HUES64 (cell line): ENCODE data around the gene HAO2.
"Not testable (repeated sequence)": the region's sequence is repeated elsewhere in the genome, so short reads cannot be mapped to it uniquely, and the experiment has no call there.

Source experiments
- H3K27ac ChIP-seq: 2 replicates; pipeline ENCODE4 v1.7.0; 2013; ENCODE audit warnings: low read depth, low read length, inconsistent platforms
- H3K27me3 ChIP-seq: 2 replicates; pipeline ENCODE4 v1.6.1; 2013; ENCODE audit warnings: mild to moderate bottlenecking, low read length; ENCODE audit not compliant: insufficient read depth
- H3K36me3 ChIP-seq: 2 replicates; pipeline ENCODE4 v1.6.1; 2013; ENCODE audit warnings: mild to moderate bottlenecking, low read length; ENCODE audit not compliant: insufficient read depth
- H3K4me1 ChIP-seq: 2 replicates; pipeline ENCODE4 v1.6.1; 2013; ENCODE audit warnings: mild to moderate bottlenecking, low read length, moderate library complexity; ENCODE audit not compliant: insufficient read depth
- H3K4me3 ChIP-seq: 2 replicates; pipeline ENCODE4 v1.5.1; 2013; ENCODE audit warnings: mild to moderate bottlenecking, low read length, moderate library complexity
- H3K9ac ChIP-seq: 2 replicates; pipeline ENCODE4 v1.6.1; 2013; ENCODE audit warnings: mild to moderate bottlenecking, low read depth, low read length
- H3K9me3 ChIP-seq: 2 replicates; pipeline ENCODE4 v1.6.1; 2013; ENCODE audit warnings: low read depth, low read length; ENCODE audit not compliant: insufficient read depth
- WGBS: fragments of 150-250, 120-280 bp; methylation state at CpG from one replicate; pipeline ENCODE4 v1.1.7; 2013; ENCODE audit warnings: missing lambda C conversion rate; 5-methylcytosine and 5-hydroxymethylcytosine counted together

HAO2 gene

DNA sequence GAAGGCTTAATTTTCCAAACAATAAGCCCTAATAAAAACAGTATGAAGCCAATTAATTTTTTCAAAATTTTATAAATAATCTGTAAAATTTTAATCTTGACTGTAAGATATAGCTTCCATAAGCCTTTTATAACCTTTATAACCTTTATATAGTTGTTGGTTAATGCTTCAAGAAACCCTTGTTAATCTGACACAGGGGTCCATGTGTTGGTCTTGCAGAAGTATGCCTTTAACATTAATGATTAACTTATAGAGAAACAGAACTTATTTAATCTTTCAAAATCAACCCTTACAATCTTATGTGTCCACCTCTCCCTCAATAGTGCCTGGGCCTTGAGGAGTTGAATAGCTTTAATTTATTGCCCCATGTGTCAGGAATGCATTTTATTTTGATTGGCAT, 23.2 kb upstream of the HAO2 start:
- Histone ChIP-seq H3K27me3 (no peaks in the 10 kb centered on the region), H3K9ac (no peak overlapping the region), H3K4me1 (peaks cover 46% of the 10 kb centered on the region), H3K9me3 (peaks cover 22% of the 10 kb centered on the region), H3K27ac (no peak overlapping the region), H3K36me3 (no peaks in the 10 kb centered on the region), H3K4me3 (no peak overlapping the region)

DNA sequence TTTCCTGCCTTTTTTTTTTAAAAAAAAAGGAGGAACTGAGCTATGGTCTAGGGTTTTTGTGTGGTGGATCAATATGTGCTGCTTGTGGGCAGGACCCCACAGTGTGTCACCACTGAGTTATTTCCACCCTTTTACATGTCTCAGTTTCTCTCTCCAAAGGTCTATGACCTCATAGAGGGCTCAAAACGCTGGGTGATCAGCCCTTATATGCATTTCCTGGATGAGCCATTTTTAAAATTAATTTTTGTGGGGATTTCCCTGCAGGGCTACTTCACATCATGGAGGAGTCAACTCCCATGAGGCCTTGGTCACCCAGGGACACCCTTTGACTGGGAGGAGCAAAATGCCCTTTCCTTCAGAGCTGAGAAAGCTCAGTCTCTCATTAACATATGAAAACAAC, 20.7 kb upstream of the HAO2 start:
- peaks cover 22% of the 10 kb centered on the region for H3K4me1 ChIP-seq
- WGBS = 62% methylated on average over 1 of the region's 1 CpG
- peaks cover 22% of the 10 kb centered on the region for H3K9me3 ChIP-seq
- H3K36me3 ChIP-seq = no peaks in the 10 kb centered on the region
- no peak overlapping the region for H3K27ac ChIP-seq
- H3K27me3 ChIP-seq = no peaks in the 10 kb centered on the region
- H3K4me3 ChIP-seq = no peak overlapping the region
- no peak overlapping the region for H3K9ac ChIP-seq

DNA sequence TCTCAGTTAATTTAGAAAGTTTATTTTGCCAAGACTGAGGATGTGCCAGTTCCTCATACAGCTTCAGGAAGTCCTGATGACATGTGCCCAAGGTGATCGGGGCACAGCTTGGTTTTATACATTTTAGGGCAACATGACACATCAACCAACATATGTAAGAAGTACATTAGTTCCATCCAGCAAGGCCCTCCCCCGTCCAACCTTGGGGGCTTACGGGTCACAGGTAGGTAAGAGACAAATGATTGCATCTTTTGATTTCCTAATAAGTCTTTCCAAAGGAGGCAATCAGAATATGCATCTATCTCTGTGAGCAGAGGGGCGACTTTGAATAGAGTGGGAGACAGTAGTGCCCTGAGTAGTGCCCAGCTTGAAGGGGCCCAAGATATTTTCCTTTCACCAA, 19.6 kb upstream of the HAO2 start:
- H3K9me3 ChIP-seq = peaks cover 20% of the 10 kb centered on the region
- peaks cover 15% of the 10 kb centered on the region for H3K4me1 ChIP-seq
- no peak overlapping the region for H3K4me3 ChIP-seq
- 94% methylated on average over 4 of the region's 4 CpGs for WGBS
- no peaks in the 10 kb centered on the region for H3K27me3 ChIP-seq
- H3K27ac ChIP-seq = no peak overlapping the region
- no peaks in the 10 kb centered on the region for H3K36me3 ChIP-seq
- no peak overlapping the region for H3K9ac ChIP-seq

DNA sequence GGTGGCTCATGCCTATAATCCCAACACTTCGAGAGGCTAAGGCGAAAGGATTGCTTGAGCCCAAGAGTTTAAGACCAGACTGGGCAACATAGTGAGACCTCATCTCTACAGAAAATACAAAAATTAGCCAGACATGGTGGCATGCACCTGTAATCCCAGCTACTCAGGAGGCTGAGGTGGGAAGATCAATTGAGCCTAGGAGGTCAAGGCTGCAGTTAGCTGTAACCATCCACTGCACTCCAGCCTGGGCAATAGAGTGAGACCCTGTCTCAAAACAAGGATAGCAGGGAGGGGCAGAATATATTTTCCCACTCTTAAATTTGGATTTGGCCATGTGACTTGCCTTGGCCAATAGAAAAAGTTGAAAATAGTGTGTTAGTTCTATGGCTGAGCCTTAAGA, 17.7 kb upstream of the HAO2 start:
- H3K4me1 ChIP-seq = peaks cover 20% of the 10 kb centered on the region
- not testable (repeated sequence) for H3K9ac ChIP-seq, H3K9me3 ChIP-seq, H3K27me3 ChIP-seq, H3K36me3 ChIP-seq, H3K4me3 ChIP-seq, H3K27ac ChIP-seq
- 95% methylated on average over 2 of the region's 2 CpGs for WGBS

DNA sequence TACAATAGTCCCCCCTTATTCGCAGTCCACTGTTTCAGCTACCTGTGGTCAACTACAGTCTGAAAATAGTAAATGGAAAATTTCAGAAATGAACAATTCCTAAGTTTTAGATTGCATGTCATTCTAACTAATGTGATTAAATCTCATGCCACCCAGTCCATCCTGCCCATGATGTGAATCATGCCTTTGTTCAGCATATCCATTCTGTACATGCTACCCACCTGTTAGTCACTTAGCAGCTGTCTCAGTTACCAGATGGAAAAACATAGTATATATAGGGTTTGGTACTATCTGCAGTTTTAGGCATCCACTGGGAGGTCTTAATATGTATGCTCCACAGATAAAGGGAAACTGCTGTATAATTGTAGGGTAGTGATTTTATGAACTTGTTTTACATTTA, 16.6 kb upstream of the HAO2 start:
- Histone ChIP-seq H3K36me3 (no peaks in the 10 kb centered on the region), H3K9me3 (peaks cover 5% of the 10 kb centered on the region; the same call in 1 of the 2 replicates), H3K27ac (no peak overlapping the region), H3K4me1 (peaks cover 14% of the 10 kb centered on the region; the same call in 1 of the 2 replicates), H3K9ac (no peak overlapping the region), H3K4me3 (no peak overlapping the region), H3K27me3 (no peaks in the 10 kb centered on the region)
- 100% methylated on average over 1 of the region's 1 CpG for WGBS

DNA sequence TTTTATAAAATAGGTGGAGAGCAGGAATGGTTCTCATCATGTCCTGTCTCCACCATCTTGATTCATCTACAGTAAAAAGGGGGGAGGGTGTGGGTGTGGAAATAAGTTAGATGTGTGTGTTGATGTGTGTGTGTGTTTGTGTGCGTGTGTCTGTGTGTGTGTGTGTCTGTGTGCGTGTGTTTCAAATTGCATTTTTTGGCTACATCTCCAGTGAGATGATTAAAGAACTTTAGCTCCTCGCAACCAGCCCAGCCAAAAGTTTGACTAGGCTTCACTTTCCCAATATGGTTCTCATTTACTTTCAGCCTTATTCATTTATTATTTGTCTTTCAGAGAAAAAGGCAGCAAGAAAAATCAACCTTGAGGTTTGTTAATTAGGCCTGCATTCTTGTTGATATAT, 14.7 kb upstream of the HAO2 start:
- Histone ChIP-seq H3K36me3 (no peaks in the 10 kb centered on the region), H3K9ac (no peak overlapping the region), H3K27ac (no peak overlapping the region), H3K27me3 (no peaks in the 10 kb centered on the region), H3K4me1 (0 out of 2 replicates have a peak, but pooled peaks cover 6% of the 10 kb centered on the region), H3K4me3 (no peak overlapping the region), H3K9me3 (peaks cover 5% of the 10 kb centered on the region; the same call in 1 of the 2 replicates)
- 97% methylated on average over 3 of the region's 3 CpGs for WGBS

DNA sequence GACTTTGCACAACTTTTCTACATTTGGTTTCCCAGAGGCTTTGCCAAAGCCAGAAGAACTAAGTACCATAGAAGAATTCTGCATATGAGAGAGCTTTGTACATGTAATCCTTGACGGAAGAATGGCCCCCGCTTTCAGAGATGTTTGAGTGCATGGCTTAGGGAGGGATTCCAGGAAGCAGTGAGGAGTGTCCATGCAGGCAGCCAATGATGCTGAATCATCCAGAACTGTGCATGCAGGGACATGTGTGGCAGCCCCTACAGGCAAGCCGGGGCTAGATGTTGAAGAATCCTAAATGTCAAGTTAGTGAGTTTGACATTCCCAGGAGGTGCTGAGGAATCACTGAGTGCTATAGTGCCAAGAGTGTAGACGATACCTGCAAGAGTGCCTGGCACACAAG, 9.9 kb upstream of the HAO2 start:
- peaks cover 12% of the 10 kb centered on the region; the same call in 1 of the 2 replicates for H3K4me1 ChIP-seq
- no peak overlapping the region for H3K4me3 ChIP-seq
- 90% methylated on average over 4 of the region's 4 CpGs for WGBS
- no peaks in the 10 kb centered on the region for H3K36me3 ChIP-seq
- peaks cover 5% of the 10 kb centered on the region; the same call in 1 of the 2 replicates for H3K9me3 ChIP-seq
- no peak overlapping the region for H3K9ac ChIP-seq
- no peaks in the 10 kb centered on the region for H3K27me3 ChIP-seq
- H3K27ac ChIP-seq = no peak overlapping the region

DNA sequence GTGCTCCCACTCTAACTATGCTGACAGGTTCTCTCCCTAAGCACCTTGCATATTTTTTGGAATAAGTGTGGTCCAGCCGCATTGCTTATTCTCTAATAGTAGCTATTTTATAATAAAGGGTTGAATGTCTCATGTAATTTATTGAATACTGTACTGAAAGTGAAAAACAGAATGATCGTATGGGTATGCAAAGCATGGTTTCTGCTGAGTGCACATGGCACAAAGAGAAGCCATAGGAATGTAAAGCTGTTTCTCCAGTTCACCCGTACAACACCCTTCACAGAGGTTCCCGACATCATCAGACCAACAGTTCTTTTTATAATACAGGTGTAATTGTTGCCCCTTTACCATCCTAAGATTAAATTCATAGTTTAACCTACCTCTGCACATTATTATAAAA, 8.9 kb upstream of the HAO2 start:
- Histone ChIP-seq H3K4me1 (peaks cover 6% of the 10 kb centered on the region; the same call in 1 of the 2 replicates), H3K9me3 (peaks cover 5% of the 10 kb centered on the region; the same call in 1 of the 2 replicates), H3K27me3 (no peaks in the 10 kb centered on the region), H3K4me3 (no peak overlapping the region), H3K9ac (no peak overlapping the region), H3K27ac (no peak overlapping the region), H3K36me3 (no peaks in the 10 kb centered on the region)
- 100% methylated on average over 4 of the region's 4 CpGs for WGBS

DNA sequence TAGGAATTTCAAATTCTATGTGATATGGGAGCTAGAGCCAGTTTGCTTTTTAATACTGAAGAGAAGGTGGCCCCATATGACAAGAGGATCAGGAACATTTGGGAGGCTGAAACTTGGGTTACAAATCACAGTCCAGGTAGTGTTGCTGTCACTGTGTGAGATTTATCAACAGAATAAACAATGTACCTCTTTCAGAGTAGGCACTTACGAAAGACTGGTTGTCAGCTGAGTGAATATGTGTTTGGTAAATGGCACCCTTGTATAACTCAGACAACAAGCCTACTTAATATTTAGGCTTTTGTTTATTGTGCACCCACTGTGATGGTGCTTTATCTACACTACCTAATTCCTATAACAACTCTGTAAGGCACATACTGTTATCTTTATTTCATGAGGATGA, 7.4 kb upstream of the HAO2 start:
- Histone ChIP-seq H3K36me3 (no peaks in the 10 kb centered on the region), H3K4me3 (no peak overlapping the region), H3K4me1 (peaks cover 6% of the 10 kb centered on the region; the same call in 1 of the 2 replicates), H3K9ac (no peak overlapping the region), H3K27me3 (no peaks in the 10 kb centered on the region), H3K27ac (no peak overlapping the region), H3K9me3 (no peaks in the 10 kb centered on the region)
- WGBS = 80% methylated on average over 1 of the region's 1 CpG

DNA sequence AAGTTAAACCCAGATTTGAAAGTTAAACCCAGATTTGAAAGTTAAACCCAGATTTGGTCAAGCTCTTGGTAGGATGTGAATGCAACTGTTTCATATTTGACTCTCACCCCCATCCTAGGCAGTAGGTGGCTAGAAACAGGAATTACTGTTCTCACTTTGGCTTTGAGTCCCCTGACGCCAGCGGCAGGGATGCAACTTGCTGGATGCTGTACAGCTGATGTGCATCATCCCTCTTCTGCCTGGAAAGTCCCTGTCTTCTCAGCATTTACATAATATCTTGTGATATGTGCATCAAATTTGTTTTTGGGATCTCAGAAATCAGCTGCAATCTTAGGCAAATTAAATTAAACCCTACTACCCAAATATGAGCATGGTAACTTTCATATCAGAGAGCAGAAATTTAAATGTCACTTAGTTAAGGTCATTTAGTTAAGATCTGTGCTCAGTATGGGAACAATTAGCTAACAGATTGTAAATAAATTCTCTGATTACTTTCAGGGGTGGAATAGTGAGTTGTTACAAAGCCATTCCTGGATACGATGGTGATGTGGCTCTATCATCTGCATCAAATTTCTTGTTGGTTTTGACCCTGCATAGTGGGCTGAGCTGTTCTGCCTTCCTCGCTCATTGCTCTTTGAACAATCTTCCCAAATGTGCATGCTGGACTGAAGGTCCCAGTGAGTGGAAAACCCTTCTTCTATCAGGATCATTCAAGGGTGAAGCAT, 6.8 kb upstream of the HAO2 start:
- no peak overlapping the region for H3K9ac ChIP-seq
- no peaks in the 10 kb centered on the region for H3K36me3 ChIP-seq
- H3K9me3 ChIP-seq = no peaks in the 10 kb centered on the region
- 94% methylated on average over 4 of the region's 4 CpGs for WGBS
- peaks cover 6% of the 10 kb centered on the region; the same call in 1 of the 2 replicates for H3K4me1 ChIP-seq
- H3K27ac ChIP-seq = no peak overlapping the region
- no peaks in the 10 kb centered on the region for H3K27me3 ChIP-seq
- no peak overlapping the region for H3K4me3 ChIP-seq

DNA sequence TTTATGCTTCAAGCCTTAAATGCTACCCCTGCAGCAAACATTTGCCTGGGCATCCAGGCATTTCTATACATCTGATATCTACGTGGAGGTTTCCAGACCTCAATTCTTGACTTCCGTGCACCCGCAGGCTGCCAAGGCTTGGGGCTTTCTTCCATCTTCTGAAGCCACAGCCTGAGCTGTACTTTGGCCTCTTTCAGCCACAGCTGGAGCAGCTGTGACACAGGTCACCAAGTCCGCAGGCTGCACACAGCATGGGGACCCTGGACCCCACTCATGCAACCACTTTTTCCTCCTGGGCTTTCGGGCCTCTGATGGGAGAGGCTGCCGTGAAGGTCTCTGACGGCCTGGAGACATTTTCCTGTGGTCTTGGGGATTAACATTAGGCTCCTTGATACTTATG, 5.4 kb upstream of the HAO2 start:
- Histone ChIP-seq H3K36me3 (no peaks in the 10 kb centered on the region), H3K4me1 (peaks cover 6% of the 10 kb centered on the region), H3K9ac (no peak overlapping the region), H3K27me3 (no peaks in the 10 kb centered on the region), H3K9me3 (no peaks in the 10 kb centered on the region), H3K27ac (no peak overlapping the region), H3K4me3 (no peak overlapping the region)
- 78% methylated on average over 7 of the region's 7 CpGs for WGBS

DNA sequence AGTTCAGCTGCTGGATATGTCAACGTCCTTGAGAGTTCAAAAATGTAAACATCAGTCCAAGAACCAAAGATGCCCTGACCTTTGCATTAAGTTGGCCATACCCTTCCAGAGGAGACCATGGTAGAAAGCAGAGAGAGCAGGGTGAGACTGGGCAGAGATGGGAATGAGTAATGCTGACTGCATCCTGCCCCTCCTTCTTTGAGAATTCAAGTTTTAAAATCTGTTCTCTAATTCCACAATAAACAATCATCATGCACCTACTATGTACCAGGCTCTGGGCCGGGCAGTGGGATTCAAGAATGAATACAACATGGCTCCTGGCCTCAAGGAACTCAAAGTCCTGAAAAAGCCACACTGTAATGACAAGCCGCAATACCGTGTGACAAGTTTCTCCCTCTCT, 3.9 kb upstream of the HAO2 start:
- no peaks in the 10 kb centered on the region for H3K36me3 ChIP-seq
- no peak overlapping the region for H3K27ac ChIP-seq
- H3K9ac ChIP-seq = no peak overlapping the region
- no peaks in the 10 kb centered on the region for H3K27me3 ChIP-seq
- no peak overlapping the region for H3K4me3 ChIP-seq
- 93% methylated on average over 4 of the region's 4 CpGs for WGBS
- H3K9me3 ChIP-seq = no peaks in the 10 kb centered on the region
- peaks cover 6% of the 10 kb centered on the region for H3K4me1 ChIP-seq
